Ishikawa (cell line): Measurements from ENCODE around the gene SYNDIG1.

ENCODE experiments used
- CEBPB ChIP-seq: IDR thresholded peaks from 2 replicates; pipeline ENCODE4 v1.6.1; 2012
- CREB1 ChIP-seq: IDR thresholded peaks from 2 replicates; pipeline ENCODE4 v1.6.1; 2012; ENCODE audit warnings: low read depth
- EGR1 ChIP-seq: IDR thresholded peaks from 2 replicates; pipeline ENCODE4 v1.6.1; 2012
- EP300 ChIP-seq: IDR thresholded peaks from 2 replicates; pipeline ENCODE4 v1.6.1; 2012; ENCODE audit warnings: borderline replicate concordance
- FOXM1 ChIP-seq: IDR thresholded peaks from 2 replicates; pipeline ENCODE4 v1.6.1; 2012; ENCODE audit warnings: low read depth, borderline replicate concordance
- NFIC ChIP-seq: IDR thresholded peaks from 2 replicates; pipeline ENCODE4 v1.6.1; 2012
- RAD21 ChIP-seq: IDR thresholded peaks from 2 replicates; pipeline ENCODE4 v1.6.1; 2012; ENCODE audit warnings: low read depth
- TAF1 ChIP-seq: IDR thresholded peaks from 2 replicates; pipeline ENCODE4 v1.6.1; 2012; ENCODE audit warnings: low read depth, mild to moderate bottlenecking
- TCF12 ChIP-seq: IDR thresholded peaks from 2 replicates; pipeline ENCODE4 v1.6.1; 2012; ENCODE audit warnings: low read depth
- TEAD4 ChIP-seq: IDR thresholded peaks from 2 replicates; pipeline ENCODE4 v1.6.1; 2012
- USF1 ChIP-seq: IDR thresholded peaks from 2 replicates; pipeline ENCODE4 v1.6.1; 2012
- YY1 ChIP-seq: IDR thresholded peaks from 2 replicates; pipeline ENCODE4 v1.6.1; 2012; ENCODE audit warnings: low read depth
- ZBTB7A ChIP-seq: IDR thresholded peaks from 2 replicates; pipeline ENCODE4 v1.6.1; 2012; ENCODE audit warnings: low read depth
- TF ChIP-seq, protein P1 (sequence below): IDR thresholded peaks from 2 replicates; pipeline ENCODE4 v1.6.1; 2012; ENCODE audit warnings: low read depth, mild to moderate bottlenecking
- TF ChIP-seq, protein P2 (sequence below): IDR thresholded peaks from 2 replicates; pipeline ENCODE4 v1.6.1; 2012

The SYNDIG1 gene

DNA sequence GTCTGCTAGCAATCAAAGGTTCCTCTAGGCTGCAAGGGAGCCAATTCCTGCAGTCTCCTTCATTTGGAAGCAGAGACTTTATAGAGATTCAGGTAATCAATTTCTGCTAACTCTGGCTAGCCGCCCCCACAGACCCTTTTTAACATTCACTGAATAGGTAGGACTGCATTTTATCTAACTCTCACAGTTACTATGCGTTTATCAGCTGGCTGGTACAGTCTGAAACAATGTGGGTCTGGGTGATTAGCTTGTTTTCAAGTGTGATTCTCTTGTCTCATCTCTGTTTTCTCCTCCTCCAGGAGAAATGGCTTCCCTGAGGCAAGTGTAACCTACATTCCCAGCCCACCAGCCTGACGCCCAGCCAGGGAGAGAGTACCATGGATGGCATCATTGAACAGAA, 73.3 kb downstream of the SYNDIG1 start:
- TF ChIP-seq, protein P1, sequence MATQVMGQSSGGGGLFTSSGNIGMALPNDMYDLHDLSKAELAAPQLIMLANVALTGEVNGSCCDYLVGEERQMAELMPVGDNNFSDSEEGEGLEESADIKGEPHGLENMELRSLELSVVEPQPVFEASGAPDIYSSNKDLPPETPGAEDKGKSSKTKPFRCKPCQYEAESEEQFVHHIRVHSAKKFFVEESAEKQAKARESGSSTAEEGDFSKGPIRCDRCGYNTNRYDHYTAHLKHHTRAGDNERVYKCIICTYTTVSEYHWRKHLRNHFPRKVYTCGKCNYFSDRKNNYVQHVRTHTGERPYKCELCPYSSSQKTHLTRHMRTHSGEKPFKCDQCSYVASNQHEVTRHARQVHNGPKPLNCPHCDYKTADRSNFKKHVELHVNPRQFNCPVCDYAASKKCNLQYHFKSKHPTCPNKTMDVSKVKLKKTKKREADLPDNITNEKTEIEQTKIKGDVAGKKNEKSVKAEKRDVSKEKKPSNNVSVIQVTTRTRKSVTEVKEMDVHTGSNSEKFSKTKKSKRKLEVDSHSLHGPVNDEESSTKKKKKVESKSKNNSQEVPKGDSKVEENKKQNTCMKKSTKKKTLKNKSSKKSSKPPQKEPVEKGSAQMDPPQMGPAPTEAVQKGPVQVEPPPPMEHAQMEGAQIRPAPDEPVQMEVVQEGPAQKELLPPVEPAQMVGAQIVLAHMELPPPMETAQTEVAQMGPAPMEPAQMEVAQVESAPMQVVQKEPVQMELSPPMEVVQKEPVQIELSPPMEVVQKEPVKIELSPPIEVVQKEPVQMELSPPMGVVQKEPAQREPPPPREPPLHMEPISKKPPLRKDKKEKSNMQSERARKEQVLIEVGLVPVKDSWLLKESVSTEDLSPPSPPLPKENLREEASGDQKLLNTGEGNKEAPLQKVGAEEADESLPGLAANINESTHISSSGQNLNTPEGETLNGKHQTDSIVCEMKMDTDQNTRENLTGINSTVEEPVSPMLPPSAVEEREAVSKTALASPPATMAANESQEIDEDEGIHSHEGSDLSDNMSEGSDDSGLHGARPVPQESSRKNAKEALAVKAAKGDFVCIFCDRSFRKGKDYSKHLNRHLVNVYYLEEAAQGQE, result no peak
- TF ChIP-seq TEAD4 (no peak), NFIC (no peak), USF1 (no peak), YY1 (no peak)
- TF ChIP-seq, protein P2, sequence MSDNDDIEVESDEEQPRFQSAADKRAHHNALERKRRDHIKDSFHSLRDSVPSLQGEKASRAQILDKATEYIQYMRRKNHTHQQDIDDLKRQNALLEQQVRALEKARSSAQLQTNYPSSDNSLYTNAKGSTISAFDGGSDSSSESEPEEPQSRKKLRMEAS, result no peak

DNA sequence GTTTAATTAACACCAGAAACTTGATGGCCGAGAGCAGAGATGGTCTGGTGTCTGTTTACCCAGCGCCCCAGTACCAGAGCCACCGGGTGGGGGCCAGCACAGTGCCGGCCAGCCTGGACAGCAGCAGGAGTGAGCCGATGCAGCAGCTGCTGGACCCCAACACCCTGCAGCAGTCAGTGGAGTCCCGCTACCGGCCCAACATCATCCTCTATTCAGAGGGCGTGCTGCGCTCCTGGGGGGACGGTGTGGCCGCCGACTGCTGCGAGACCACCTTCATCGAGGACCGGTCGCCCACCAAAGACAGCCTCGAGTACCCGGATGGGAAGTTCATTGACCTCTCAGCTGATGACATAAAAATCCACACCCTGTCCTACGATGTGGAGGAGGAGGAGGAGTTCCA, 73.7 kb downstream of the SYNDIG1 start:
- no peak for TF ChIP-seq TAF1
- TF ChIP-seq, protein P2, result no peak
- no peak for TF ChIP-seq CREB1
- no peak for TF ChIP-seq USF1
- no peak for TF ChIP-seq EGR1
- TF ChIP-seq RAD21, result no peak
- no peak for TF ChIP-seq ZBTB7A
- TF ChIP-seq TCF12, result no peak
- TF ChIP-seq, protein P1, result no peak
- no peak for TF ChIP-seq EP300
- no peak for TF ChIP-seq CEBPB
- no peak for TF ChIP-seq YY1
- no peak for TF ChIP-seq FOXM1

- TF ChIP-seq, protein P2, result no peak
- no peak for TF ChIP-seq USF1
- TF ChIP-seq, protein P1, result no peak
- no peak for TF ChIP-seq YY1
- TF ChIP-seq TAF1, result no peak
- no peak for TF ChIP-seq NFIC
- TF ChIP-seq FOXM1, result no peak
- TF ChIP-seq TCF12, result no peak
- TF ChIP-seq ZBTB7A, result no peak
- no peak for TF ChIP-seq RAD21
- TF ChIP-seq CEBPB, result no peak
- TF ChIP-seq CREB1, result no peak
- no peak for TF ChIP-seq TEAD4
- no peak for TF ChIP-seq EGR1
- no peak for TF ChIP-seq EP300
These were observed 74.3 kb downstream of the SYNDIG1 start for GRCh38 chr20:24543741-24544140.

DNA sequence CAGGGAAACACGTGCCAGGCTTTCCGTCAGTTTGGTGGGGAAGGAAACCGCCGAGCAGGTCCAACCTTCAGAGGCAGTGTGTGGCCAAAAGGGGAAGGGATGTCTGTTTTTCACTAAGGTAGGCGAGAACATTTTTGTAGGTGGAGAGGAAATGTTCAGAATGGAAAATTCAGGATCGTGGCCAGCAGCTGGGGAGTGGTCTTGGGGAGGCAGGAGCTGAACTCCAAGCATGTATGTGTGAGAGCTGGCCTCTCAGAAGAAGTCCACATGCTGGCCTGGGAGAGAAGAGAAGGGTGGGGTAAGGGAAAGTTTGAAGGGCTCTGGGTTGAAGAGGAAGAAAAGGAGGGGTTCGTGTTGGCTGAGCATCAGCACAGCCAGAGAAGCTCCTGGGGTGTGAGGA, 74.9 kb downstream of the SYNDIG1 start:
- TF ChIP-seq TCF12 (no peak), TEAD4 (no peak), YY1 (no peak), RAD21 (no peak), TAF1 (no peak), NFIC (no peak), EP300 (no peak)
